HCT116 (cell line): ENCODE results near the gene ITGAE. TPM values are rescaled to one million over a fixed set of nuclear protein-coding genes. Genes with fewer than 3 reads are reported as not detected.

Source experiments
- ATAC-seq: fragments of 200-7000 bp; cut with Tn5 transposase; 2 replicates; pipeline ENCODE4 v1.9.1; 2020; ENCODE audit warnings: mild to moderate bottlenecking, moderate library complexity
- BruUV-seq: library from RNA; stranded (reverse); fragments of 400-500 nt; replicated peaks from 2 replicates; lab custom pipeline; 2021; lab: Mats Ljungman, UMichigan
- CTCF ChIA-PET: fragments of 300-600 bp; sonication (Branson Sonifier 250); formaldehyde crosslinking; loops from one replicate; lab custom pipeline; 2021; ENCODE audit warnings: antibody characterized with exemption; lab: Charles Lee
- POLR2A ChIA-PET: fragments of 300-600, 350-600 bp; sonication (Branson Sonifier 250); formaldehyde crosslinking; loops from one replicate; lab custom pipeline; 2021; ENCODE audit warnings: antibody characterized with exemption; lab: Charles Lee
- RAD21 ChIA-PET, 2 experiments: fragments of 300-600 bp; sonication (Branson Sonifier 250); formaldehyde crosslinking; loops; one replicate each; lab custom pipeline; 2023; ENCODE audit warnings: low total read pairs in 2 of 2; ENCODE audit not compliant: uncharacterized antibody in 2 of 2, unreplicated experiment in 2 of 2, low non-redundant PET in 1 of 2; lab: Charles Lee
- DNase-seq: peaks from one replicate; pipeline ENCODE4 v3.0.0-alpha.2; 2010; ENCODE audit warnings: low read depth, low spot score
- H2AFZ ChIP-seq: fragments of 200-600 bp; shearing (Covaris generic), sonication (generic); 2 replicates; pipeline ENCODE4 v1.6.1; 2017; ENCODE audit warnings: low read depth, mixed run types, mixed read lengths, antibody characterized with exemption, low read length; ENCODE audit not compliant: poor library complexity, severe bottlenecking
- H3K27ac ChIP-seq: 2 replicates; pipeline ENCODE4 v1.5.1; 2012; ENCODE audit warnings: low read depth, low read length
- H3K27me3 ChIP-seq: fragments of 200-600 bp; sonication (generic); 2 replicates; pipeline ENCODE4 v1.6.1; 2016; ENCODE audit warnings: mixed run types, low read length, mixed read lengths; ENCODE audit not compliant: insufficient read depth
- H3K36me3 ChIP-seq, 2 experiments: fragments of 200-500 bp in 1 of 2; fragments of 200-600 bp in 1 of 2; sonication (Bioruptor generic) in 1 of 2; sonication (generic) in 1 of 2; 2 replicates each; pipeline versions ENCODE4 v1.5.1 to v1.6.1; 2014 to 2016; ENCODE audit warnings: low read length in 2 of 2, inconsistent platforms in 1 of 2, mixed read lengths in 1 of 2, mixed run types in 1 of 2; ENCODE audit not compliant: insufficient read depth in 2 of 2, control insufficient read depth in 1 of 2
- H3K4me1 ChIP-seq, 2 experiments: fragments of 200-600 bp in 1 of 2; sonication (generic) in 1 of 2; 2 replicates each; pipeline versions ENCODE4 v1.5.1 to v1.6.1; 2012 to 2017; ENCODE audit warnings: low read length in 2 of 2, inconsistent platforms in 1 of 2, mild to moderate bottlenecking in 1 of 2, mixed read lengths in 1 of 2, mixed run types in 1 of 2, moderate library complexity in 1 of 2; ENCODE audit not compliant: insufficient read depth in 2 of 2, control insufficient read depth in 1 of 2
- H3K4me2 ChIP-seq: fragments of 200-600 bp; sonication (generic); 2 replicates; pipeline ENCODE4 v1.6.1; 2017; ENCODE audit warnings: mixed run types, low read length, mixed read lengths
- H3K4me3 ChIP-seq, 2 experiments: fragments of 200-600 bp in 1 of 2; sonication (generic) in 1 of 2; replicated peaks in 1 of 2; 2 replicates each; pipeline ENCODE4 v1.5.1; 2011 to 2016; ENCODE audit warnings: low read length in 2 of 2, control low read depth in 1 of 2, low read depth in 1 of 2, mild to moderate bottlenecking in 1 of 2, mixed read lengths in 1 of 2, mixed run types in 1 of 2
- H3K79me2 ChIP-seq: fragments of 200-600 bp; sonication (generic); 2 replicates; pipeline ENCODE4 v1.6.1; 2017; ENCODE audit warnings: mild to moderate bottlenecking, mixed run types, low read length, moderate library complexity, mixed read lengths; ENCODE audit not compliant: insufficient read depth
- H3K9ac ChIP-seq: fragments of 200-600 bp; sonication (generic); 2 replicates; pipeline ENCODE4 v1.6.1; 2016; ENCODE audit warnings: low read length, mixed read lengths
- H3K9me2 ChIP-seq: fragments of 200-600 bp; sonication (generic), shearing (Covaris generic); 2 replicates; pipeline ENCODE4 v1.6.1; 2017; ENCODE audit warnings: mixed run types, mild to moderate bottlenecking, moderate library complexity; ENCODE audit not compliant: insufficient read depth
- H3K9me3 ChIP-seq, 2 experiments: fragments of 200-500 bp in 1 of 2; fragments of 200-600 bp in 1 of 2; sonication (Bioruptor generic) in 1 of 2; sonication (generic) in 1 of 2; 2 replicates each; pipeline ENCODE4 v1.6.1; 2014 to 2017; ENCODE audit warnings: low read length in 2 of 2, mixed read lengths in 2 of 2, inconsistent platforms in 1 of 2, low read depth in 1 of 2, mild to moderate bottlenecking in 1 of 2, mixed run types in 1 of 2, moderate library complexity in 1 of 2; ENCODE audit not compliant: control insufficient read depth in 1 of 2, insufficient read depth in 1 of 2
- H4K20me1 ChIP-seq: fragments of 200-600 bp; sonication (generic), shearing (Covaris generic); 2 replicates; pipeline ENCODE4 v1.6.1; 2017; ENCODE audit warnings: mixed run types, mild to moderate bottlenecking, moderate library complexity; ENCODE audit not compliant: insufficient read depth
- ATF3 ChIP-seq: IDR thresholded peaks from 2 replicates; pipeline ENCODE4 v1.6.1; 2012
- EGR1 ChIP-seq: IDR thresholded peaks from 2 replicates; pipeline ENCODE4 v1.6.1; 2012; ENCODE audit warnings: low read depth
- ELF1 ChIP-seq: IDR thresholded peaks from 2 replicates; pipeline ENCODE4 v1.6.1; 2012; ENCODE audit warnings: low read depth, borderline replicate concordance
- EZH2 ChIP-seq: fragments of 200-600 bp; sonication (generic); IDR thresholded peaks from 2 replicates; pipeline ENCODE4 v1.6.1; 2017; ENCODE audit warnings: antibody characterized with exemption, mixed run types
- EZH2phosphoT487 ChIP-seq: fragments of 200-600 bp; IDR thresholded peaks from 2 replicates; pipeline ENCODE4 v1.6.1; 2018; ENCODE audit warnings: antibody characterized with exemption, borderline replicate concordance
- FOSL1 ChIP-seq: IDR thresholded peaks from 2 replicates; pipeline ENCODE4 v1.6.1; 2012; ENCODE audit warnings: low read depth
- POLR2A ChIP-seq: IDR thresholded peaks from 2 replicates; pipeline ENCODE4 v1.7.0; 2011; ENCODE audit warnings: borderline replicate concordance; ENCODE audit not compliant: insufficient read depth, insufficient read length; ENCODE audit errors: extremely low read depth
- RAD21 ChIP-seq: IDR thresholded peaks from 2 replicates; pipeline ENCODE4 v1.6.1; 2012; ENCODE audit warnings: low read depth, mild to moderate bottlenecking
- REST ChIP-seq: IDR thresholded peaks from 2 replicates; pipeline ENCODE4 v1.6.1; 2012; ENCODE audit warnings: low read depth
- SIN3A ChIP-seq: IDR thresholded peaks from 2 replicates; pipeline ENCODE4 v1.6.1; 2012; ENCODE audit warnings: low read depth
- SP1 ChIP-seq: IDR thresholded peaks from 2 replicates; pipeline ENCODE4 v1.6.1; 2012; ENCODE audit warnings: low read depth
- YY1 ChIP-seq: IDR thresholded peaks from 2 replicates; pipeline ENCODE4 v1.6.1; 2011; ENCODE audit warnings: low read length, low read depth, moderate library complexity, mild to moderate bottlenecking; ENCODE audit not compliant: insufficient replicate concordance; ENCODE audit errors: extremely low read depth
- ZBTB33 ChIP-seq: IDR thresholded peaks from 2 replicates; pipeline ENCODE4 v1.6.1; 2011; ENCODE audit warnings: mild to moderate bottlenecking, low read length, moderate library complexity; ENCODE audit not compliant: insufficient replicate concordance; ENCODE audit errors: extremely low read depth
- ZFX ChIP-seq: fragments of 450-650 bp; IDR thresholded peaks from 2 replicates; pipeline ENCODE4 v1.6.1; 2017
- ZNF274 ChIP-seq: fragments of 200-500 bp; sonication (Bioruptor generic); IDR thresholded peaks from 2 replicates; pipeline ENCODE4 v1.6.1; 2014; ENCODE audit warnings: mild to moderate bottlenecking, low read depth, low read length, inconsistent platforms
- intact Hi-C: fragments of 100-400 bp; cut with micrococcal nuclease; formaldehyde crosslinking; loops from 2 replicates; pipeline ENCODE4 v1.10.0; 2022
- total RNA-seq: library from RNA; stranded (reverse); gene quantifications from one replicate; pipeline ENCODE4 v1.2.1, GENCODE V29; 2021; ENCODE audit not compliant: unreplicated experiment

The ITGAE gene
- total RNA-seq, 1 experiment from 2014 or later, result 19.9 TPM

GRCh38 chr17:3682033-3682432 is 119.0 kb downstream of the ITGAE start:
- intact Hi-C loops, result loop anchor here (2.0 kb wide), 1 partner anchor 145 kb away; no protein-coding TSS in a partner anchor
- POLR2A ChIA-PET, result no interaction called here

More at GRCh38 chr17:3682033-3682432, 119.0 kb downstream of the ITGAE start:
- Histone ChIP-seq H2AFZ (no peak overlapping the region), H3K4me2 (no peak overlapping the region), H3K79me2 (no peaks in the 10 kb centered on the region), H4K20me1 (no peaks in the 10 kb centered on the region), H3K27ac (no peak overlapping the region), H3K9ac (no peak overlapping the region), H3K4me3 (no peak overlapping the region), H3K36me3 (no peaks in the 10 kb centered on the region), H3K27me3 (no peaks in the 10 kb centered on the region), H3K4me1 (peaks cover 0 to 10% of the 10 kb centered on the region in 2 experiments; a peak in 3 of 4 replicates), H3K9me2 (no peaks in the 10 kb centered on the region), H3K9me3 (no peaks in the 10 kb centered on the region)
- BruUV-seq, result no TSS peak
- DNase-seq, result no peak
- CTCF ChIA-PET, result interaction anchor here (0.8 to 1.8 kb wide), 4 partner anchors 13 to 145 kb away, joined by 7 to 11 read pairs (median 8); partner anchors contain the start of genes EMC6, P2RX5 and TAX1BP3
- TF ChIP-seq ELF1 (no peak), FOSL1 (no peak), ATF3 (no peak), EZH2phosphoT487 (no peak), ZFX (no peak), SP1 (no peak), ZNF274 (no peak), REST (no peak), ZBTB33 (no peak), YY1 (no peak), EGR1 (no peak), SIN3A (no peak), POLR2A (no peak), EZH2 (no peak), RAD21 (no peak)
- RAD21 ChIA-PET, result no interaction called here
- ATAC-seq, result no peak
